ENCODE data around the gene GLI1.

The GLI1 gene

GRCh38 chr12:57521525-57522010, 62.0 kb downstream of the GLI1 start:
- DNase-seq, result no peak

Measured in T1000 (cell line).